ENCODE data around the gene PLEKHA6. TPM values are rescaled to one million over a fixed set of nuclear protein-coding genes. Genes with fewer than 3 reads are reported as not detected.

PLEKHA6 gene
- total and polyA plus RNA-seq, 4 donors: 17.1 to 33.2 (median 26.6) TPM

- no CpG with 5 or more reads among the region's 3 CpGs for WGBS (ENCODE audit: insufficient coverage)
- H3K27me3 ChIP-seq (ENCODE audit: control insufficient read depth, insufficient read depth, low read length): no peaks in the 10 kb centered on the region
- no peak overlapping the region for H3K27ac ChIP-seq (ENCODE audit: low read depth, low read length)
- H3K4me3 ChIP-seq (ENCODE audit: low read depth, low read length): no peak overlapping the region
- peaks cover 2% of the 10 kb centered on the region for H3K9me3 ChIP-seq (ENCODE audit: control insufficient read depth, insufficient read depth, low read length)
- H3K4me1 ChIP-seq (ENCODE audit: control insufficient read depth, insufficient read depth, low read length): no peaks in the 10 kb centered on the region
- no peak for DNase-seq (ENCODE audit: low read depth in 4 of 6, low spot score in 6 of 6)
- no peaks in the 10 kb centered on the region for H3K36me3 ChIP-seq (ENCODE audit: control insufficient read depth, insufficient read depth, low read length)
Observed at GRCh38 chr1:204170494-204171155, 189.1 kb downstream of the PLEKHA6 start.

DNA sequence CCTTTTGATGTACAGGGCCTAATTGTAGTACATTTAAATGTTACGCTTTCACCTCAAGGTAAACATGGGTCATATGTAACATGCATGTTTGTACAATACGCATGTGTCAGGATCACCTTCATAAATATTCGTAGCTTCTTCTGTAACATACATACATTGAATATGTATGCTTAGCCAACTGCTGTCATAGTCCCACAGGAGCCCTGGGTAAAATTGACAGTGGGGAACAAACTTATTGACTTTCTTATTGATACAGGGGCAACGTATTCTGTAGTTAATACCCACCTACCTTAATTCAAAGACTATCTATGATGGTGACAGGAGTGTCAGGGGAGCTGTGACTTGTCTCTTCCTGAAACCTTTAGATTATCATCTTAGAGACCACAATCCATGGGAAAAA, 189.9 kb downstream of the PLEKHA6 start:
- H3K27ac ChIP-seq (ENCODE audit: low read depth, low read length): no peak overlapping the region
- WGBS (ENCODE audit: insufficient coverage): no CpG with 5 or more reads among the region's 4 CpGs

More for the DNA sequence above, 189.9 kb downstream of the PLEKHA6 start:
- no peaks in the 10 kb centered on the region for H3K4me1 ChIP-seq (ENCODE audit: control insufficient read depth, insufficient read depth, low read length)
- peaks cover 2% of the 10 kb centered on the region for H3K9me3 ChIP-seq (ENCODE audit: control insufficient read depth, insufficient read depth, low read length)
- H3K4me3 ChIP-seq (ENCODE audit: low read depth, low read length): no peak overlapping the region
- no peaks in the 10 kb centered on the region for H3K27me3 ChIP-seq (ENCODE audit: control insufficient read depth, insufficient read depth, low read length)
- DNase-seq (ENCODE audit: low read depth in 4 of 6, low spot score in 6 of 6): no peak
- no peaks in the 10 kb centered on the region for H3K36me3 ChIP-seq (ENCODE audit: control insufficient read depth, insufficient read depth, low read length)

Small RNA genes lying within 50 kb of the gene (small RNA-seq; reads per million reads assigned to genes)
- not detected for gene AL606489.2 (ENCODE audit: low replicate concordance)

Other genes starting within 250 kb of the PLEKHA6 start
- gene ETNK2, start 207.9 kb downstream of the PLEKHA6 start, total RNA-seq: 10 to 100 TPM; 18.2 to 22.9 TPM
- 10 to 100 TPM; 59.9 to 65.4 TPM for gene ETNK2, start 207.9 kb downstream of the PLEKHA6 start, polyA plus RNA-seq (ENCODE audit: insufficient read length in 2 of 2)
- gene REN, start 193.6 kb downstream of the PLEKHA6 start, total RNA-seq: not detected
- under 1 TPM; 0.17 to 0.39 TPM for gene REN, start 193.6 kb downstream of the PLEKHA6 start, polyA plus RNA-seq (ENCODE audit: insufficient read length in 2 of 2)
- gene KISS1, start 163.4 kb downstream of the PLEKHA6 start, total RNA-seq: 1 to 10 TPM in 1 of 2 donors, not detected in 1; 7.0 TPM
- 1 to 10 TPM; 1.7 to 2.1 TPM for gene KISS1, start 163.4 kb downstream of the PLEKHA6 start, polyA plus RNA-seq (ENCODE audit: insufficient read length in 2 of 2)
- 1 to 10 TPM; 2.4 to 3.1 TPM for gene GOLT1A, start 145.9 kb downstream of the PLEKHA6 start, total RNA-seq
- 10 to 100 TPM; 12.4 to 12.5 TPM for gene GOLT1A, start 145.9 kb downstream of the PLEKHA6 start, polyA plus RNA-seq (ENCODE audit: insufficient read length in 2 of 2)
- 10 to 100 TPM; 31.5 to 51.4 TPM for gene PPP1R15B, start 51.9 kb upstream of the PLEKHA6 start, total RNA-seq
- gene PPP1R15B, start 51.9 kb upstream of the PLEKHA6 start, polyA plus RNA-seq (ENCODE audit: insufficient read length in 2 of 2): 10 to 100 TPM; 31.4 to 40.5 TPM
- gene PIK3C2B, start 134.9 kb upstream of the PLEKHA6 start, total RNA-seq: 10 to 100 TPM; 23.9 to 24.5 TPM
- 10 to 100 TPM; 27.1 to 39.8 TPM for gene PIK3C2B, start 134.9 kb upstream of the PLEKHA6 start, polyA plus RNA-seq (ENCODE audit: insufficient read length in 2 of 2)
- gene MDM4, start 156.5 kb upstream of the PLEKHA6 start, total RNA-seq: 10 to 100 TPM; 64.8 to 71.1 TPM
- 10 to 100 TPM; 28.3 to 64.9 TPM for gene MDM4, start 156.5 kb upstream of the PLEKHA6 start, polyA plus RNA-seq (ENCODE audit: insufficient read length in 2 of 2)

Measured in spinal cord (tissue), 10 donors.